GM18508 (cell line): Measurements from ENCODE around the gene RUNX2.
"Not testable (repeated sequence)": the region's sequence is repeated elsewhere in the genome, so short reads cannot be mapped to it uniquely, and the experiment has no call there.

ENCODE experiments used
- ATAC-seq: cut with Tn5 transposase; IDR thresholded peaks from one replicate; pipeline ENCODE4 v1.9.1; 2021; ENCODE audit warnings: moderate number of reproducible peaks; ENCODE audit not compliant: insufficient read depth, unreplicated experiment

Gene RUNX2

DNA sequence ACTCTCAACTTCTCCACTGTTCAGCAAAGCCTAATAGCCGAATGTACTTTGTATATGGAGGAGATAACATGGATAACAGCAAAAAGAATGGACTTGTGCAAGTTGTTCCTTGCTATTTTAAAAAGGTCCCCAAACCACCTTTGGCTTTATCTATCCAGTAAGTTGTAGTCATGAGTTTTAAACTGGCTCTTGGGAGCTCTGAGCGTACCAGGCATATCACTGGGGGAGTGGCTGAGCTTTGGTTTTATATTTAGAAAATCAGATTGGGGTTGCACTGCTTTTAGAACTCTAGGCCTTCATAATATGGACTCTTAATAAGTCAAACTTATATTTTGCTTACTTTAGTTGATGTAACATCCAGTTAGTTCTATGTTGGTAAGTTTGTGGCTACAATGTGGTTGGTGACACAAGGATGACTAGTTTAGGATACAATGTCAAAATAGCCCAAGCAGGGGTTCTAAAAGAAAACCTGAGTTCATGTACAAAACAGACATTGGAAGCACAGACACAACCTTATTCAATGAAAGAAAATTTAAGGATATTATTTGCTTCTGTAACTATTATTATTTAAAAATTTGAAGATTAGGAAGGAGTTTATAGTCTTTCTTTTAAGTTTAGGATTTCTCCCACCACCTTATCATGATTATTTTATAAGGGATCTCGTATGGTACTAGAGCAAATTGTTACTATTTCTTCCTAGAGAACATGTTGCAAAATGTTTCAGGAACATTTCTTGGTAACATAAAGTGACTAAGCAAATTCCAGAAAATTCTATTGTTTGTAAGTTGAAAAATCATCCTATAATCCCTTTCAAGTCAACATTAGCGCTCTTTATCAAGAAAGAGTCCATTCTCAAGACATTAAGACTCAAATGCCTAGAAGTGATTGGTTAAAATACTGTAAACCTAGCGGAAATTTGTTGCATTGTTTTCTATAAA is 215.4 kb downstream of the RUNX2 start:
- no peak for ATAC-seq

DNA sequence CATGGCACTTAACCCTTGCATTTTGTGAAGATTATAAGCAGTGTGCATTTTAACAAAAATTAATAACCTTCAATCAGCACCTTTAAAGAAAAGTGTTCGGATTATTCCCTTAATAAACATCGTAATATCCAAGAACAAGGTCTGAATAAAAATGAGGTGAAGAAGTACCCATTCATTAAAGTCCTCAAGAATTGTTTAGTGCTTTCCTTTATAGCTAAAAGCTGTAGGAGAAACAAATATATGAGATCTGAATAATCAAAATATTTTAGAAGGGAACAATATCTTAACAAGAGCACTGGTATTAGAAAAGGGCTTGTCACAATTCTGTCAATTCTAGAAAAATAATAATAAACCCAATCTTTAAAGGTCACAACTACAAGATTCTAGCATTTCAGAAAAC is 217.3 kb downstream of the RUNX2 start:
- ATAC-seq: no peak

DNA sequence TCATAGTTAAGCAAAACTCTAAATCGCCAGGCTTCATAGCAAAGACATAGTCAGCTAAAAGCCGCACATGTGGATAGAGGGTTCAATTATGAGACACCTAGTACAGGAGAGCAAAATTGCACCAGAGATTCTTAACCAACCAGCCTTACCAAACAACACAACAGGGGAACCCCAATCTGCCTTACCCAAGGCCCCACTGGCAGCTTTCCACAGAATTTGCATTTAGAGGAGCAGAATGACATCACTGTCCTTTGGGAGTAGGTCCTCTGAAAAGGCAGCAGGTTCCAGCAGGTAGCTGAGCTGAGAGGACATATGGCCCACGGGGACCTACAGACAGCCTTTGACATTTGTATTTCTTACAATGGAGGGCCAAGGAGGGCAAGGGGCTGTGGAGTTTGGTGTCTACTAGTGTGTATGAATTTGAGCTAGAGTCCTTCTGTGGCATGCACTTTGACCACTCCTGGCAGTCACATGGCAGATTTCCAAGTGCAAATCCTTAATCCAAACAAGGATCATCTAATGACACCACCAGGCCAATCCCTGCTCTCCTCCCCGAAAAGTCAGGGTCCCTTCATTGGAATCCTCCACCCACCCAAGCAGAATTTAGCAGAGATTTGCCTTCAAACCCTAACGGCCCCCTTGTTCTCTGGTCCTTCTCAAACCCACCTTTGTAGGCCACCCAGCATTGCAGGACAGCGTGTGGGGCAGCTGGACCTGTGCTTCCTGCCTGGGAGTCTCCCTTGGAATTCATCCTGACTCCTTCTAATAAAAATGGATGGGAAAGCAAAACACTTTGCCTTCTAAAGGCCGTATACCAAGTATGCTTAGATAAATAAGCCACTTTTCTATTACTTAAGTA is 220.8 kb downstream of the RUNX2 start:
- ATAC-seq: peak; percentile 97

DNA sequence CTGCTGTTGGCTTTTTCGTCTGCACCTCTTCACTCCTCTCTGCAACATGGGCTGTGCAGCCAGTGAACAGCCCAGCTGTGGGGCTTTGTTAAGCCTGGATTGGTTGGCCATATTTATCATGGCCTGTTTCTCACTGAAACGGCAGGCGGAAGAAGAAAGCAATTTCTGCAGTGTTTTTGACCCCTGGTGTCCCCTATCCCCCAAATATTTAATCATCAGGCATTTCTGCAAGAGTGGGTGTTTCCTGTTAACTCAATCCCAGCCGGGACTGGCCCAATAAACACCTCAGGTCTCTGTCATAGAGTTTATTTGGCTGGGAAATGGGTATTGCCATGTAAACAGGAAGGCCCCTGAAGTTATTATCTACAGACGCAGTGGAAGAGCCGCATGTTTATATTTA is 224.4 kb downstream of the RUNX2 start:
- ATAC-seq: no peak

DNA sequence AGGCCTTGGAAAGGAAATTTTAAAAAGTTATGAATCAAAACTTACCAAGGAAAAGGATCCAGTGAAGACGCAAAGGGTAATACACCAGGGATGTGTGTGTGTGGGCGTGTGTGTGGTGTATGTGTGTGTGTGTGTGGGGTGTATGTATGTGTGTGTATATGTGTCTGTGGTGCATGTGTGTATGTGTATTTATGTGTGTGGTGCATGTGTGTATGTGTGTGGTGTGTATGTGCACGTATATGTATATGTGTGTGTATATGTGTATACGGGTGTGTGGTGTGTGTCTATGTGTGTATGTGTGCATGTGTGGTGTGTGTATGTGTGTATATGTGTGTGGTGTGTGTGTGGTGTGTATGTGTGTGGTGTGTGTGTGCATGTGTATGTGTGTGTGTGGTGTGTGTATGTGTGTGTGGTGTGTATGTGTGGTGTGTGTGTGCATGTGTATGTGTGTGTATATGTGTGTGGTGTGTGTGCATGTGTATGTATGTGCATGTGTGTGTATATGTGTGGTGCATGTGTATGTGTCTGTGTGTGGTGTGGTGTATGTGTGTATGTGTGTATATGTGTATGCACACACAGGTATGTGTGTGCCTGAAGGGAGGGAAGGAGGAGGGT is 225.7 kb downstream of the RUNX2 start:
- ATAC-seq: no peak

DNA sequence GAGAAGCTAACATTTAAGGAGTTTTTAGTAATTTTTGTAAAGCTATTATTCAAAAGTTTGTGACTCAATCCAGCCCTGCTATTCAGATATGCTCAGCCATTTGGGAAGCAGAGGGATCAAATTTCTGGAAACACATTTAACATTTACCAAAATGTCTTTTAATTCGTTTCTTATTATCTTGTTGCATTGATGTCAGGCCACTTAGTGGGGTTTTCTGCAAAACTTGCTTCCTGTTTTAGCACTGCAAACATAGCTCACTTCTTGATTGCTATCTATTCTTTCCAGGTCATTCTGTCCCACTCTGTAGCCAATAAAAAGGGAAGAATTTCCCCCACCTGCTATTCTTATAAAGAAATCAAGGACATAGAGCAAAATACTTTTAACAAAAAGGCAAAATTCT is 226.5 kb downstream of the RUNX2 start:
- ATAC-seq: no peak

DNA sequence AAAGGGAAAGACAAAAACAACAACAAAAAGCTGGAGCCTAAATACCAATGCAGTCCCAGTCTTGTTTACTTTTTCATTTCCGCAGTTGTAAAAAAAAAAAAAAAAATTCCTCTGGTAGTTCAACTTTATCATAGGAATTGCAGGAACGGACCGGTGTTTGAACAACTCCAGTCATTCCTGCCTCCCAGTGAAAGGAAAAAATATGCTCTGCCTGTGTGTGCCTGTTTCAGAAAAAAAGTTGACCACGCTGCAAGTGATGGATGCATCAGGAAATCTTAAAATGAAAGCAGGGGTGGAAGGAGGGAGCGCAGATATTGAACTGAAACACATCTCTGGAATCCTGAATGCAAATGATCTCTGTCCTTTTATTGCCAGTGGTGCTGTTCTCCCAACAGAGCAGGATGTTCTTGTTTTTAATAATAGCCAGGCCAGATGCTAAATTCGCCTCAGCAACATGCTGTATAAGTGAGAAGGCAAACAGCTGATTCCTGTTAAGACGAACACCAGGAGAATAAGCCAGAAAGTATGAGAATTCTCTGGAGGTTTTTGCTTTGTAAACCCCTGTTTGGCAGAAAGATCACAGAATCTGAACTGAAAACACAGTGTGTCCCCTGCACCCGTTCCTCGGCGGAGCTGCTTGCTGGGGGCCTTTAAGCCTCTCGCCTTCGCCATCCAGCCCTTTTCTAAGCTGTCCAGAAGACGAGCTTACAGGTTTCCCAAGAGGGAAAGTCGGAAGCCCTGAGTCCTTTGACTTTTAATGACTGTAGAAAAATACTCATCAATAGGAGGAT is 228.0 kb downstream of the RUNX2 start:
- ATAC-seq: no peak

DNA sequence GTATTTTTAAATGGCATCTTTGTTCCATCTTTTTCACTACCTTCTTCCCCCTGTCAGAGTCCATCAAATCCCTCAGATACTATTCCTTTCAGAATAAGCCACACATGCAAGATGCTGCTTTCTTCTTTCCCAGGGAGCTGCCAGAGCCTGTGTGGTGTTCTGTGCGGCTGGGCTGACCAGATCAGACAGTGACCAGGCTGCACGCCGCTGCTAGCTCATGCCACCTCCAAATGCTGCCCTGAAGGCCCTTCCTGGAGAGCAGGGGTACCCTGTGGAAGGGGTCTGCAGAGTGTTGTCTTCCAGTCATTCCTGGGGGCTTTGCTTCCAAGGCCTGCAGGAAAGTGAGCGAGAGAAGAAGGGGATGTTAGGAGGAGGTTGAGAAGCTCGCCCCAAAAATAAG is 228.7 kb downstream of the RUNX2 start:
- ATAC-seq: no peak

DNA sequence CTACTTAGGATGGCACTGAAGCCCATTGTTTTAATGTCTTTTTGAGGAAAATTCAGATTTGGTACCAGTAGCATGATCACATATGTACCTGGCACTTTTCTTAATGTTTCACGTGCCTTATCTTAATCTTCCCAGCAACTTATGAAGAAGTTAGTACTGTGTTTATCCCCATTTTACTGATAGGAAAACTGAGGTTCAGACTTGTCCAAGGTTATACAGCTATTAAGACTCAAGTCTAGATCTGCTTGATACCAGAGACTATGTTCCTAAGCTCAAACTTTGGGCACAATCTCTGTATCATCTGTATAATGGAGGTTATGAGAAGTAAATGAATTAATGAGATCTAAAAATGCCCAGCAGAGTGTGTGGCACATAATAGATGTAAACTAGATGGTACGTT is 229.3 kb downstream of the RUNX2 start:
- no peak for ATAC-seq

DNA sequence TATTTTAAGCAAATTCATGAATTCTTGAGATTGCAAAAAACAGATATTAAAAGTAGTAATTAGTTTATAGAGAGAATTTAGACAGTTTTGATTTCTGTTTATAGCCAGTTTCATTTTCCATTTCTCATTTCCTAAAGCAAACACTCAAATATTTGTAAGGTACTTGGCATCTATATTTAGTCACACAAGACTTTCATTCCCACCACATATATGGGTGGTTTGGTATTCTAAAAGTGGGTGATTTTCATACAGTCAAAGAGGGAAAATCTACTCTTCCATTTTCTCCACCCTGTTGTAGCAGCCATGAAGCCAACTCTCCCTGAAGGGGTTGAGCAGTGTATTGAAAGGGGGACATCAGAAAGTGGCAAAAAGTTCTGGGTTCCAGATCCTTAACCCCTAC is 230.7 kb downstream of the RUNX2 start:
- no peak for ATAC-seq

DNA sequence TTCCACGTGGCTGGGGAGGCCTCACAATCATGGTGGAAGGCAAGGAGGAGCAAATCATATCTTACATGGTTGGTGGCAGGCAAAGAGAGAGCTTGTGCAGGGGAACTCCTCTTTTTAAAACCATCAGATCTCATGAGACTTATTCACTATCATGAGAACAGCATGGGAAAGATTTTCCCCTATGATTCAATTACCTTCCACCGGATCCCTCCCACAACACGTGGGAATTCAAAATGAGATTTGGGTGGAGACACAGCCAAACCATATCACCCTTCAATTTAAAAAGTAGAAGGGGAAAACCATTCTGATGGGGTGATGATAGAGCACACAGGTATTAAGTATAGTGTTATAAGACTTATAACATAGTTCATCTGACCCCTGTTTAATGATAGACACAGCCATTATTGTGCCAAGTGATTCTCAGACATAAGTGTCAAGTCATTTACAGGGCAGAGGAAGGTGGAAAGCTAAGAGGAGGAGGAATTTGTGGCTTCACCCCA is 232.2 kb downstream of the RUNX2 start:
- not testable (repeated sequence) for ATAC-seq

DNA sequence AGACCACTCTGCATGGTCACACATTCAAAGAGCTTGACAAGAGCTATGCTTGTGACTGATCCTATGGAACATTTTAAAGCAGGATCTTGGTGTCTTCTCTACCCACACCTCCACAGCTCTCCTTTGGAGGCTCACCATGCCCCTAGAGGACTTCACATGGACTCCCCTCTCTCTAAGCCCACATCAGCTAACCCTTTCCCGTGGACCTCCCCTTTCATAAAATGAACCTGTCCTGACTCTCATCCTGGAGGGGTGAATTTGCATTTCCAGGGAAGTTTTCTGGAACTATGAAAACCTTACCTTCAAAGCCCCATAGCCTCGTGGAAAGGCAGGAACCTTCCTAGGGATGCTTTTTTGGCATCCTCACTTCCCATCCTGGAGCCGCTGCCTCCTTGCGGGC is 234.0 kb downstream of the RUNX2 start:
- no peak for ATAC-seq

DNA sequence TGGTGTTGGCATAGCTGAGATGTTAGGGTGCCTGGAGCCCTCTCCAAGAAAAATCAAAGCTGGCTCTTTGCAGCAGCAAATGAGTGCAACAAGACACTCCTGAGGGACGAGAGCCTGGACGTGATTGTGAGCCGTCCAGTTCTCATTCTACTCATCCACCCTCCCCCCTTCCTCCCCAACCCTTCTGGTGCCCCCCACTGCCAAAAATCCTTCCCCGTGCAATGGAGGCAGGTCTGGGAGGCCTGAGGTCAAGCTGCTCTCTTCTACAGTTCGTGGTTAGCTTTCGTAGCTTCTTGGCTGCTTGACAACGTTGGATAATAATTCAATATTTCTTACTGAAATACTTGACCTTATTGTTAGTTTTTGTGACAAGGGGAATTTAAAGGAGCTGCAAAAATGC is 234.9 kb downstream of the RUNX2 start:
- no peak for ATAC-seq

DNA sequence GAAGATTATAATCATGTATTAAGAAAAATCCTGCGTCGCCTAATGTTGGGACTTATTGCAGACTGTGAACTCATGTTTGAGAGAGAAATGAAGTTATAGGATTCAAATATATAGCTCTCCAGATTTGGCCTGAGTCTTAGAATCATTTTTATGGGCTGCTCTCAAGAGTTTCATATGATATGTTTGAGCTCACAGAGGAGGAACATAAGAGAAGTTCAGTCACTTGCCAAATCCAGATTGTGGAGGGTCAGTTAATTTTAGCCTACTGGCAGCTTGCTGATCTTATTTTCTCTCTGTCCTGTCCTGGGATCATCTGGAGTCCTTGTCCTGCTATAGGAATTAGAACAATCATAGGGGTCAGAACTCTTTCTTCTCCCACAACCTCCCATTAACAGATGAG is 235.7 kb downstream of the RUNX2 start:
- ATAC-seq: no peak

DNA sequence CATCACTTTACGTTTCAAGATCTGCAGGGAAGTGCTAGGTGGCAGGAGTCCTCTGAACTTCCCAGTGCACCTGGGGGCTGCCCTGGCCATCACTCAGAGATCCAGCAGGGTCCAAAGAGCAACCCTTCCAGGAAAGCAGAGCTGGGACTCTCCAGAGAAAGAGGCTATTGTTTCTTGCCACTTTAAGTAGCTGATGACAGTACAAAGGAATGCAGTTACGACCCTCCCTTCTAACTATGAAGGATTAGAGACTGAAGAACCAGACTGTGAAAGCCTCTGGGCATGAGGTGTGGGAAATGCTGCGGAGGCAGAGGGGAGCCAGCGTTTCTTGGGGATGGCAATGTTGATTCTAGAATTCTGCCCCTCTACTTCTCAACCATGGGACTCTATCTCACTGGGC is 238.8 kb downstream of the RUNX2 start:
- ATAC-seq: no peak

DNA sequence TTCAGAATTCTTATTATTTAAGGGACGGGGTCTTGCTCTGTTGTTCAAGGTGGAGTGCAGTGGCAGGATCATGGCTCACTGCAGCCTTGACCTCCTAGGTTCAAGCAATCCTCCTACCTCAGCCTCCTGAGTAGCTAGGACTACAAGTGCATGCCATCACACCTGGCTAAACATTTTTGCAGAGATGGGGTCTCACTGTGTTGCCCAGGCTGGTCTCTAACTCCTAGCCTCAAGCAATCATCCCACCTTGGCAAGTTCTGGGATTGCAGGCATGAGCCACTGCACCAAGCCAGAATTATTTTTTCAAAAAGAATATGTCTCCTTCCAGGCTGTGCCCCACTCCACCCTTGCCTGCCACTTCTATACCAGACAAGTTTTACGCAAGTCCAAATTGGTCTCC is 239.7 kb downstream of the RUNX2 start:
- ATAC-seq: no peak

DNA sequence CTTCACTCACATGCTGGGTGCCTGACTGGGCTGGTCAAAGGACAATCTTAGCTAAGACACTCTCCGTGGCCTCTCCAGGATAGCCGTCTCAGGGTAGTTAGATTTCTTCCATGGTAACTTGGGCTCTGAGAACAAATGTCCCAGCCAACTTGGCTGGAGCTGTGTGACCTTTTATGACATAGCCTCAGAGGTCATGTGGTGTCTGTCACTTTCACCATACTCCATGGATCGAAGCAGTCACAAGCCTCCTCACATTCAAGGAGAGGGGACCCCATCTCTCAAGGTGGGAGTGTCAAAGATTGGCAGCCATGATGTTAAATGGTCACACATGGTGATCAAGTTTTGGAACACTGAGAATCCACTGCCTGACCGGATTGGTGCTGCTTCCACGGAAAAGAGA is 240.5 kb downstream of the RUNX2 start:
- ATAC-seq: no peak

DNA sequence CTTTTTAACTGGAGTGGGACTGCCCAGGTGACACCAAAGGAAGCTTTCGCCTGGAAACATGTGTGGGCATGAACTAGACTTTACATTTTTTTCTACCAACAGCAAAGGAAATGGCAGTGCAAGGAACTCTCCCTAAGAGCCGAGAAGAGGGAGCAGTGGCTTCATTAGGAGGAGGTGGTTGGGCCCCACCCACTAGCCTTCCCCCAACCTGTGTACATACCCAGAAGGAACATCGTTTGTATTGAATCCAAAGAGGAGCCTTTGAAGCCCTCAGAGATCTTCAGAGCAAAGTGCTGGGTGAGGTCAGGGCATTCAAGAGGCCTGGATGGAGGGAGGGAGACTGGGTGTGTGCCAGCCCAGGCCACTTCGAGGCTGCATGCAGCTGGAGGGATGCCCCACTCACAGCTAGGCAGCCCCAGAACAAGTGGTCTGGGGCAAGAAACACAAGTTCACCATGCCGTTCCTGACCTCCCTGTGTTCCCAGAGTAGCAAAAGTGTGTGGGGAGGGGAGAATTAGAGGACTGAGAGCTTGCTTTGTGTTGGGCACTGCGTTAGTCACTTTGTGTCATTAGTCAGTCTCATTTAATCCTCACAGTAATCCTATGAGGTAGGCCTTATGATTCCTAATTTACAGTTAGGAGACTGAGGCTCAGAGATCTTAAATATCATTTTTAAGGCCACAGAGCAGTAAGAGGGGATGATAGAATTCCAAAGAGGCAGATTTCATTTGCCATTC is 241.2 kb downstream of the RUNX2 start:
- ATAC-seq: no peak

DNA sequence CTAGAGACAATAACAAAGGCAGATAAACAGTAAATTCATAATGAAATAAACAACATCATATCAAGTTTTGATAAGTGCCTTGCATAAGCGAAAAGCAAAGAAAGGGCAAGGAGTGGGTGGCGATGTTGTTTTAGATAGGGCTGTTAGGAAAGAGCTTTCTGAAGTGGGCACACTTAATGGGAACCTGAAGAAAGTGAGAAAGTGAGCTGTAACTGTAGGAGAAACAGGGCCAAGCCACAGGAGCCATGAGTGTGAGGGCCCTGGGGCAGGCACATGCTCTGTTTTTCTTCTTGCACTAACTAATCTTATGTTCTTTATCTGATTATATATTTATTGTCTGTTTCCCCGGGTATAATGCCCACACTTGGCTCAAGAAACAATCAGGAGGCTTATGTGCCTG is 243.0 kb downstream of the RUNX2 start:
- ATAC-seq: no peak
